Heart left ventricle (tissue), 13 donors: ENCODE results near the gene INCA1.

ENCODE experiments used
- CTCF ChIP-seq, 12 donors: fragments of 200-600 bp; sonication (generic) in 4 of 12; IDR thresholded peaks; one replicate each; pipeline versions ENCODE4 v1.5.0 to v1.8.0; 2018 to 2022; ENCODE audit warnings: antibody characterized with exemption in 12 of 12, mild to moderate bottlenecking in 5 of 12
- POLR2A ChIP-seq, 2 donors: fragments of 450-650 bp; IDR thresholded peaks; one replicate each; pipeline ENCODE4 v1.6.1; 2017; ENCODE audit warnings: antibody characterized with exemption in 2 of 2, mild to moderate bottlenecking in 2 of 2, moderate library complexity in 2 of 2
- donor health status: ischemic (EF 13 %, LVEDD 7.1; RV severe dilation, severe dysfunction).
- donor health status: DM: no; HTN: yes; CAD: no.
- donor health status: DM: no; HTN: no; CAD: no.
- donor health status: ischemic (EF 25% LVEDD 6.9; RV normal size, moderate dysfunction).
- donor health status: ischemic (EF 25% LVEDD 5.7; RV mildly dilated, moderate dysfunction).
- donor health status: ischemic (EF 35%, LVEDD 5.7; RV mildly dilated, moderate dysfunction).
- donor health status: nonischemic (EF 11% LVEDD 7.7; RV severe dilation, severe dysfunction).
- donor health status: DM: yes; HTN: yes; CAD: no.
- donor health status: PGD.
- donor health status: ischemic (EF 29% LVEDD 5.4; RV normal size, mild dysfunction).
- donor health status: nonischemic (EF 23%, LVEDD 6.1; RV moderate dilation, normal function).

GRCh38 chr17:5032865-5033264 is 35.5 kb upstream of the INCA1 start:
- TF ChIP-seq CTCF (IDR thresholded peaks at IDR 0.05) (no peak), POLR2A (IDR thresholded peaks at IDR 0.05) (no peak)
